Esophagus squamous epithelium (tissue), 5 donors: Measurements from ENCODE around the gene DIPK2A. TPM values are rescaled to one million over a fixed set of nuclear protein-coding genes. Genes with fewer than 3 reads are reported as not detected.

Experiments used
- DNase-seq: peaks from one replicate; lab custom pipeline; 2025; lab: John Stamatoyannopoulos, UW
- H3K27ac ChIP-seq, 4 donors: fragments of 200-600 bp; sonication (generic); one replicate each; pipeline ENCODE4 v1.5.1; 2016 to 2019; ENCODE audit warnings: mild to moderate bottlenecking in 1 of 4
- H3K27me3 ChIP-seq, 4 donors: fragments of 200-600 bp; sonication (generic); 1 replicate in 3 of 4; 2 replicates in 1 of 4; pipeline versions ENCODE4 v1.5.1 to v1.6.0; 2017 to 2021; ENCODE audit warnings: antibody characterized with exemption in 1 of 4
- H3K36me3 ChIP-seq, 3 donors: fragments of 200-600 bp; sonication (generic); one replicate each; pipeline ENCODE4 v1.5.1; 2016 to 2019
- H3K4me1 ChIP-seq, 3 donors: fragments of 200-600 bp; sonication (generic); one replicate each; pipeline ENCODE4 v1.5.1; 2017 to 2019
- H3K4me3 ChIP-seq, 4 donors: fragments of 200-600 bp; sonication (generic); 1 replicate in 3 of 4; 2 replicates in 1 of 4; pipeline ENCODE4 v1.5.1; 2016 to 2019; ENCODE audit warnings: mild to moderate bottlenecking in 2 of 4, moderate library complexity in 1 of 4
- H3K9me3 ChIP-seq, 3 donors: fragments of 200-600 bp; sonication (generic); one replicate each; pipeline ENCODE4 v1.5.1; 2016 to 2019
- CTCF ChIP-seq, 6 experiments: fragments of 450-650 bp in 4 of 6; fragments of 200-600 bp in 2 of 6; sonication (generic) in 2 of 6; IDR thresholded peaks; one replicate each; pipeline ENCODE4 v1.5.1; 2016 to 2019; ENCODE audit warnings: antibody characterized with exemption in 6 of 6, mild to moderate bottlenecking in 4 of 6, moderate library complexity in 4 of 6
- POLR2A ChIP-seq, 4 donors: fragments of 450-650 bp; IDR thresholded peaks; one replicate each; pipeline ENCODE4 v1.6.1; 2017; ENCODE audit warnings: antibody characterized with exemption in 4 of 4, mild to moderate bottlenecking in 4 of 4, moderate library complexity in 3 of 4
- WGBS, 2 donors: methylation state at CpG; one replicate each; pipeline ENCODE4 v1.1.5; 2018; 5-methylcytosine and 5-hydroxymethylcytosine counted together
- intact Hi-C: fragments of 100-400 bp; cut with DNase I; formaldehyde crosslinking; loops from one replicate; pipeline ENCODE4 v1.15.0; 2022
- total RNA-seq, 4 donors: library from RNA; depleted of rRNA; stranded (reverse); fragments of >200 nt; gene quantifications; one replicate each; pipeline ENCODE4 v1.1.0, GENCODE V29; 2016
- donor health status: DM: yes; HTN: yes; CAD: no.

DIPK2A gene
- total RNA-seq, 4 donors from 2014 or later: 31.7 to 40.1 (median 36.1) TPM

DNA sequence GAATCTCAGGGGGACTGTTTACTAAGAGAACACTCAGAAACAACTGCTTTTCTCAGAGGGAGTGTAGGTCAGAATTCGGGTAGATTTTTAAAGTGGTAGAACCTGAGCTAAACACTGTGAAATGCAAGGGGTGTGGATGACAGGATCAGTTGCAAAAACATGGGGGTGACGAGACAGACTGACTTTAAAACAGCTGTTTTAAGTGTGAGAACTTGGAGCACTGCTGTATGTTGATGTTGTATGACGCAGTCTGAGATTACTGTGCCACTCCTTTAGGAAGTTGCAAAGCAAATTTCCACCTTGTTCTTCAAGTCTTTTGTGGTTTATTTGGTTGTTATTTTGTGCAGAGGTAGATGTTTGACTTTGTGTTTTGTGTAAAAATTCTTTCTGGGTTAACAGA, 36.8 kb upstream of the DIPK2A start:
- DNase-seq: no peak
- intact Hi-C loops: no loop called here
- TF ChIP-seq CTCF (IDR thresholded peaks at IDR 0.05) (no peak), POLR2A (IDR thresholded peaks at IDR 0.05) (no peak)
- no peaks in the 10 kb centered on the region for H3K36me3 ChIP-seq
- 53 to 63% methylated on average over 3 of the region's 3 CpGs for WGBS, 2 donors
- peak overlapping the region in 1 of 4 donors; percentile 33 for H3K27ac ChIP-seq
- H3K9me3 ChIP-seq: no peaks in the 10 kb centered on the region
- no peak overlapping the region for H3K4me3 ChIP-seq
- H3K27me3 ChIP-seq: no peaks in the 10 kb centered on the region
- H3K4me1 ChIP-seq: no peaks in the 10 kb centered on the region

DNA sequence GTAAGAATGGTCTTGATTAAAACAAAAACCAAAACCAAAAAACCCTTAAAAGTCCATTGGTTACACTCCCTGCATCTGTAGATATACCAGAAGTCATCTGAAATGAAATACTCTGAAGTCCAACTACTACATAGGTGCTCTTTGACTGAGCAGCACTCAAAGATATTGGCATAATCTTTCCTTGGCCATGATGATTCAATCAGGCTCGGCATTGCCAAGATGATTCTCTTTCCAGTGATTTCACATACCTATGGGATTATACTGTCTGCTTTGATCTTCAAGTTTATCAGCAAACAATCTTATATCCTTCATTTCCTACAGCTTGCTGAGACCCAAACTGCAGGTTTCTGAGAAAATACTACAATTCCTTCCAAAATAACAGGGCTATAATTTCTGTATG, 35.9 kb upstream of the DIPK2A start:
- Histone ChIP-seq H3K9me3 (no peaks in the 10 kb centered on the region), H3K27ac (no peak overlapping the region), H3K36me3 (no peaks in the 10 kb centered on the region), H3K27me3 (no peaks in the 10 kb centered on the region), H3K4me1 (no peaks in the 10 kb centered on the region), H3K4me3 (no peak overlapping the region)
- 17 to 57% methylated on average over 1 of the region's 1 CpG for WGBS, 2 donors
- DNase-seq: no peak
- TF ChIP-seq CTCF (IDR thresholded peaks at IDR 0.05) (no peak), POLR2A (IDR thresholded peaks at IDR 0.05) (no peak)
- intact Hi-C loops: no loop called here

GRCh38 chr3:143950810-143951209, 20.8 kb upstream of the DIPK2A start:
- intact Hi-C loops: no loop called here
- Histone ChIP-seq H3K4me1 (no peaks in the 10 kb centered on the region), H3K9me3 (no peaks in the 10 kb centered on the region), H3K4me3 (no peak overlapping the region), H3K36me3 (no peaks in the 10 kb centered on the region), H3K27ac (no peak overlapping the region), H3K27me3 (no peaks in the 10 kb centered on the region)
- DNase-seq: no peak
- WGBS, 2 donors: 70 to 80% methylated on average over 2 of the region's 2 CpGs
- TF ChIP-seq CTCF (IDR thresholded peaks at IDR 0.05) (no peak), POLR2A (IDR thresholded peaks at IDR 0.05) (no peak)

DNA sequence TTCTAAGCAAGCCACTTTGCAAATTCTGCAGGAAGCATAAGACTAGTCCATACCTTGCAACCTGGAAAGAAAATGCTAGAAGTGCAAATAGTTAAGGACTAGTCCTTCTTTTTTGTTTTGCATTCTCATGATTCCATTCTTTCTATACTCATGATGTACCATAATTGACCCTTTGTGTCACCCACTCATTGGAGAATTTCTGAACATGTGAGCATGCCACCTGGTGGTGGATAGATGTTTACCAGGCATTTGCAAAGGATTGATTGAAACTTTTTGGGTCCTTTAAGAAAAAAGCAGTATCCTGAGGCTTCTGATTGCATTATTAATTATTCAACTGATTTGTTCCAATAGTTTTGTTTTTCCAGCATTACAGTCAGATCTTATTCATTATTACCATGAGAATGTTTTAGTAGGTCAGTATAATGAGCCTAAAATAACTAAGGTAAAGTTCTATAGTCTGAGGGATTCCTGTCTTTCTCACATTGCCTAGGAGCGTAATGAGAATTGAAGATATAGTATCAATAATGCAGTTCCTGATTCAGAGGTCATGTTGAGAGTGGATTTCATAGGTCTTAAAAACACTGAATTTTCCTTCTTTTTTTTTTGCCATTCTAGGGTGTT, 20.2 kb upstream of the DIPK2A start:
- Histone ChIP-seq H3K9me3 (no peaks in the 10 kb centered on the region), H3K4me1 (no peaks in the 10 kb centered on the region), H3K27me3 (no peaks in the 10 kb centered on the region), H3K36me3 (no peaks in the 10 kb centered on the region), H3K27ac (no peak overlapping the region), H3K4me3 (no peak overlapping the region)
- WGBS, 2 donors: 82 to 92% methylated on average over 1 of the region's 1 CpG
- no peak for TF ChIP-seq POLR2A (IDR thresholded peaks at IDR 0.05)
- peak in 5 of 6 experiments; percentile 60 to 76 (median 68) for TF ChIP-seq CTCF (IDR thresholded peaks at IDR 0.05)
- intact Hi-C loops: no loop called here
- DNase-seq: no peak

- Histone ChIP-seq H3K4me3 (no peak overlapping the region), H3K4me1 (no peaks in the 10 kb centered on the region), H3K36me3 (no peaks in the 10 kb centered on the region), H3K9me3 (no peaks in the 10 kb centered on the region), H3K27ac (no peak overlapping the region), H3K27me3 (no peaks in the 10 kb centered on the region)
- intact Hi-C loops: no loop called here
- no peak for DNase-seq
- TF ChIP-seq CTCF (IDR thresholded peaks at IDR 0.05) (peak in 1 of 6 experiments; percentile 30), POLR2A (IDR thresholded peaks at IDR 0.05) (no peak)
- 61 to 70% methylated on average over 4 of the region's 4 CpGs for WGBS, 2 donors
Measured at GRCh38 chr3:143952569-143953072, 19.0 kb upstream of the DIPK2A start.
